MM.1S (cell line): ENCODE data around the gene SCARF2.
"Not testable (repeated sequence)": the region's sequence is repeated elsewhere in the genome, so short reads cannot be mapped to it uniquely, and the experiment has no call there.

Source experiments
- CTCF ChIP-seq: fragments of 300-600 bp; sonication (generic); IDR thresholded peaks from 2 replicates; pipeline ENCODE4 v1.5.1; 2016; ENCODE audit warnings: antibody characterized with exemption, low read length, mixed read lengths
- EZH2 ChIP-seq: fragments of 300-600 bp; sonication (generic); optimal IDR thresholded peaks from 2 replicates; pipeline ENCODE3; 2017; ENCODE audit warnings: low read depth, mild to moderate bottlenecking, antibody characterized with exemption, low read length, mixed read lengths
- EZH2phosphoT487 ChIP-seq: fragments of 300-600 bp; sonication (generic); IDR thresholded peaks from 2 replicates; pipeline ENCODE4 v1.6.1; 2018; ENCODE audit warnings: antibody characterized with exemption, low read length

- TF ChIP-seq CTCF, EZH2, EZH2phosphoT487: not testable (repeated sequence)
Measured at GRCh38 chr22:20483143-20483506, 45.5 kb upstream of the SCARF2 start.
